NCI-H748 (cell line): Measurements from ENCODE around the gene TNKS1BP1.

ENCODE experiments used
- DNase-seq: peaks from one replicate; lab custom pipeline; 2025; ENCODE audit not compliant: unreplicated experiment; lab: John Stamatoyannopoulos, UW

TNKS1BP1 gene

GRCh38 chr11:57313071-57313787 is 11.5 kb downstream of the TNKS1BP1 start:
- DNase-seq: no peak

- no peak for DNase-seq
Observed at GRCh38 chr11:57312511-57313021, 12.2 kb downstream of the TNKS1BP1 start.

GRCh38 chr11:57311109-57311936 is 13.4 kb downstream of the TNKS1BP1 start:
- peak; percentile 75 for DNase-seq

GRCh38 chr11:57310630-57311086 is 14.1 kb downstream of the TNKS1BP1 start:
- DNase-seq: peak; percentile 73

GRCh38 chr11:57310091-57310490 is 14.7 kb downstream of the TNKS1BP1 start:
- DNase-seq: no peak

GRCh38 chr11:57309106-57310059 is 15.4 kb downstream of the TNKS1BP1 start:
- no peak for DNase-seq

GRCh38 chr11:57308426-57309060 is 16.2 kb downstream of the TNKS1BP1 start:
- no peak for DNase-seq

GRCh38 chr11:57307666-57308270 is 17.0 kb downstream of the TNKS1BP1 start:
- DNase-seq: no peak

- DNase-seq: no peak
Observed at GRCh38 chr11:57306940-57307565, 17.7 kb downstream of the TNKS1BP1 start.

- no peak for DNase-seq
Observed at GRCh38 chr11:57306161-57306876, 18.4 kb downstream of the TNKS1BP1 start.

GRCh38 chr11:57305523-57305922 is 19.2 kb downstream of the TNKS1BP1 start:
- no peak for DNase-seq

- DNase-seq: peak; percentile 24
Observed at GRCh38 chr11:57303990-57304579, 20.7 kb downstream of the TNKS1BP1 start.

GRCh38 chr11:57303280-57303989 is 21.3 kb downstream of the TNKS1BP1 start:
- no peak for DNase-seq

- no peak for DNase-seq
Observed at GRCh38 chr11:57302489-57302888, 22.3 kb downstream of the TNKS1BP1 start.

GRCh38 chr11:57301711-57302423 is 22.9 kb downstream of the TNKS1BP1 start:
- no peak for DNase-seq

- DNase-seq: no peak
Observed at GRCh38 chr11:57300785-57301184, 24.0 kb downstream of the TNKS1BP1 start.

GRCh38 chr11:57299150-57299737 is 25.5 kb downstream of the TNKS1BP1 start:
- no peak for DNase-seq
